ENCODE data around the gene CRACDL.
"Not testable (repeated sequence)": the region's sequence is repeated elsewhere in the genome, so short reads cannot be mapped to it uniquely, and the experiment has no call there.

The CRACDL gene

DNA sequence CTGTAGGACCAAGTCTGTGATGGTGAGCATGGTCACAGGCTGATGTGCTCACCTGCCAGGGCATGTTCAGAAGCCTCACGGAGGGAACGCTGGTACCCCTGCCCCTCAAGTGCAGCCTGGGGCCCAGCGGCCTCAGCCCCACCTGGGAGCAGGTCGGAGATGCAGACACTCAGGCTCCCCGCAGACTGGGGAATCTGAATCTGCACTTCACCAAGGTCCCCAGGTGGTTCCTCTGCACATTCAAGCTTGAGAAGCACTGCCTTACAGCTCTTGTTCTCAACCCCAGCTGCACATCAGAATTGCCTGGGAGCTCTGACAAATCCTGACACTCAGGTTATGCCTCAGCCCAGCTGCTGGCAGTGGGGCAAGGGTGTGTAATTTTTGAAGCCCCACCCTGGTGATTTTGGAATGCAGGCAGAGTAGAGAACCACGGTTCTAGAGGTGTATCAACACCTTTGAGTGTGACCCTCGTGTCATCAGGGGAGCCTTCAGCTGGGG is 54.8 kb downstream of the CRACDL start:
- DNase-seq: no peak

DNA sequence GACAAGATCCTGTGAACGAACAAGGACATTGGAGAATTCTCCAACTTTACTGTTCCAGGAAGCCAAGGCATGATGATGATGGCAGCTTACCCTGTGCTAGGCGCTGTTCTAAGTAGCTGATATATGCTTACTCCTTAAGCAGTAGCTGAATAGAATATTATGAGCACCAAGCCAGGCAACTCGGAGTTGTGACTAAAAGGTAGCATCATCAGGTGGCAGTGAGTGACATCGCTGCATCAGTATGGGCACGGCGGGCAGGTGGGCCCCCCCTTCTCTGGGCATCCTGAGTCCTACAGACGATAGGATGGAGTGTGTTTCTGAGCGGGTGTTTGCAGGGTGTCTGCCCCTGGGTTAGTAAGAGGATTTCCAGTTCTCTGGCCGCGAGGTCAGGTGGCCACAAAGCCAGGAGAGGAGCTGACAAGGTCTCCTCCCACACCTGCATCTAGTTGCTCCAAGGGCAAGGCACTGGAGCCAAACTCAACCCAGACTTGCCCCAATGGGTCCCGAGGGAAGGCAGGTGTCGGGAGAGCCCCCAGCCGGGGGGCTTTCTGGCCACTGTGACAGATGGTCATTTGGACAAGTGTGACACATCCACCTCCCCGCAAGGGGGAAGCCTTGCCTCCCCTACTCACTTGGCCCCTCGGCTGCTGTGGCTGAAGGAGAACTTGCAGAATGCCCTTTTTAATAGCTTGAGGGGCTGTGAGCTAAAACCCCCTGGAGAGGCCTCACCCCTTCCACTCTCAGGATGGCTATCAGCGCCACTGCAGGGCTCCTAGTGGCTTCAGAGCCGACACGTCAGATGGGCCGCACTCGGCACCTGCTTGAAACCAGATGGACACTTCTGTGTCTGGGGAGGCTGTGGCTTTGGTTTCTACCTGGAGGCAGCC is 55.5 kb downstream of the CRACDL start:
- DNase-seq: no peak

DNA sequence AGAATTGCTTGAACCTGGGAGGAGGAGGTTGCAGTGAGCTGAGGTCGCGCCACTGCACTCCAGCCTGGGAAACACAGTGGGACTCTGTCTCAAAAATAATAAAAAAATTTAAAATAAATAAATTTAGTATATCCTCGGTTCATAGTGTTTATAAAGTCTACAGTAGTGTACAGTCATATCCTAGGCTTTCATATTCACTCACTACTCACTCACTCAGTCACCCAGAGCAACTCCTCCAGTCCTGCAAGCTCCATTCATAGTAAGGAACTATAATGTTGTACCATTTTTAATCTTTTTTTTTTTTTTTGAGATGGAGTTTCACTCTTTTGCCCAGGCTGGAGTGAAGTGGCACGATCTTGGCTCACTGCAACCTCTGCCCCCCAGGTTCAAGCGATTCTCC is 58.4 kb downstream of the CRACDL start:
- not testable (repeated sequence) for DNase-seq

DNA sequence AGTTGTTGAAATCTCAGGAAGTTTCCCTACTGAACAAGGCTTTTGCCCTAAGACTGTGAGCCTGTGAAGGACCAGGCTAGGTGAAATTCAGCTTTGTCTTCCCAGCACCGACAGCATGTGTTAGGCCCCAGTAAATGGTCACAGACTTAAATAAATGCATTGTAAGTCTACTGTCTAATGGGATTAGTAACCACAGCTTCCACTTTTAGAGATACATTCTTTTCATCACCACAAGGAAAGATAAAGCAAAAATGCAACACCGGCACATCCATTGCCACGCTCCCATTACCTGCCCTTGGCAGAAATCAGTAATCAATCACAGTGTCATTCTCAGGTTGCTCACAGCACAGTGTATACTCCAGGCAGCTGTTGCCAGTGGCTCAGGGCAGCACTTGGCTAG is 59.3 kb downstream of the CRACDL start:
- no peak for DNase-seq

DNA sequence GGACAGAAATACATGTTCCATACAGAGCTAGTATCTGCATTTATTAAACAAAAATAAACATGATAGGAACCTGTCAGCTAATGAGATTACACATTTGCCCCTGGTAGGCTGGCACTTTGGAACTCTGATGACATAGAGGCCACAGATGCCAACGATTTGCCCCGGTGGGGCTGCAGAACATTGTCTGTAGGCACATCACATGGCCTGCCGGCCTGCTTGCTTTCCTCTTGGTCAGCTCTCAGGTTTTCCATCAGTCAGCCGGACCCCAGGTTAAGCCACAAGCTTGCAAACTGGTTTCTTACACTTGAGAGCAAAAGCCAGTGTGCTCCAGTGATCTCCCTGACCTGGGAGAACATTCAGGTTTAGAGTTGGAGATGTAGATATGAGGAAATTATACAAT is 60.3 kb downstream of the CRACDL start:
- DNase-seq: no peak

DNA sequence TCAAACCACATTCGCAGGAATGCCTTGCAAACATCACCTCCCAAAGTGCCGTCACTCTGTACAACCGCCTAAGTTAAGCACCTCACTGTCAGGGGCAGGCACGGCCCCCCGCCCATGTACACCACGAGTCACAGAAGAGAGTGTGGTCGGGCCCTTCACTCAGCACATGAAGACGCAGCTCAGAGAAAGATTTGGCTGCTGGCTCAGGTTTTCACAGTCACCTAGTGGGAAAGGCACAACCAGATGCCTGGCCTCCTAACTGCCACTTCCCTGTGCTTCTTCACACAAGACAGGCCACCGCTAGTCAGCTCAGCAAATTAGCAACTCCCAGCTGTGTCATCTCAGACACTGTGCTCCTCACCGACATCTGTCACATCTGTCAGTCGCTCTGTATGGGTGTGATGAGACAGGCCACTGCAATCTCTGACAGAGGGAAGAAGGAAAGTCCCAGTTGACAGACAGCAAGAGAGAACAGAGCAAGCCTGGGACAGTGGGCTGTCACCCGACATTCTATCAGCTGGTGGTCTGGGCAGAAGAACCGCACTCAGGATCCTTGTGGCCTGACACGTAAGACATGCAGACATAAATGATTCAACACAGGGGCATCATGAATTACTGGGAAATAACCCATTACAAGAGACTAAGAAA is 60.8 kb downstream of the CRACDL start:
- no peak for DNase-seq

DNA sequence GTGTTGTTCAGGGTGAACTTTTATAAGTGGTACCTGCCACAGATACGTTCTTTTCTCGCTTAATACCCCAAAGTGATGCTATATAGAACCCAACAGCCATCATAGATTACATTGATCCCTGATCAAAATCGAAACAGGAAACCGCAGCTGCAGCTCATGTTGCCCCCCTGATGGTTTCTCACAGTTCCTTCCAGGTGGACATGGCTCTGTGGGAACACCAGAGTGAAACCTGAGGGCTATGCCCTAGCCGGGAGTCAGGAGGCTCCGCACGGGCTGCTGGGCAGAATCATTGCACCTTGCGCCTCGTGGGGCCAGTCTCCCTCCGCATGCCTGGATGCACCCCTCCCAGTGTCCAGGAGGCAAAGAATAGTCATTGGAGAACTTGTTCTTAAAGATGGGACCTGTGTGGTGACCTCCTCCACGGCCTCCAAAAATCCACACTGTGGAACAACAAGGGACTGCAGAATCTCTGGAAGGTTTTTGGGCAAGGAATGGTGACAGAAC is 61.8 kb downstream of the CRACDL start:
- no peak for DNase-seq

DNA sequence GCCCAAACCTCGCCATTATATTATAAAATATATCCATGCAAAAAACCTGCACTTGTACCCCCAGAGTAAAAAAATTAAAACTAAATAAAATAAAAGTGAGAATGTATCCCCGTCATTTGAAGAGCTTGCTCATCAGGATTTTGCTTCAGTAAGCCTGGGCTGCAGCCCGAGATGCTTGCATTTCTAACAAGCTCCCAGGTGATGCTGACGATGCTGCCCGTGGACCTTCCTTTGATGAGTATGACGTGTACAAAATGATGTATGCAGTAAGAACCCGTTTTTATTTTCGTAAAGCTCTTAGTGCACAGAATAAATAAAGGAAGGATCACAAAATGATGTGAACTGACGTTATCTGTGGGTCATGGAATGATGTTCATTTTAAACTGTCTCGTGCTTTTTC is 63.5 kb downstream of the CRACDL start:
- DNase-seq: no peak

DNA sequence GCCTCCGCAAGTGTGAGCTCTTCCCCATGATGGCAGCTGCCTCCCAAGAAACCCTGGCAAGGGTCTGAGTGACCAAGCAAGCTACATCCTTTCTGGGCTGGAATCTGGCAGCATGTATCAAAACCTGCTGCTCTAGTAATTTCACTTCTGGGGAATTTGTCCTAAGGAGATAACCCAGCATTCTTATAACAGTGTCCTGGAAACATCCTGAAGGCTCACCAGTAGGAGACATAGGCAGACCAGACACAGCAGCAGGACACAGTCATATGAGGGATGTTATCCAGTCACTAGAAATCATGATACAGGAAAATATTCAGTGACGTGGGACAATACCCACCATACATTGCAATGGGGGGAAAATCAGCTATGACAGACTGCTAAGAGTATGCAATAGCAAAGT is 64.5 kb downstream of the CRACDL start:
- DNase-seq: no peak

DNA sequence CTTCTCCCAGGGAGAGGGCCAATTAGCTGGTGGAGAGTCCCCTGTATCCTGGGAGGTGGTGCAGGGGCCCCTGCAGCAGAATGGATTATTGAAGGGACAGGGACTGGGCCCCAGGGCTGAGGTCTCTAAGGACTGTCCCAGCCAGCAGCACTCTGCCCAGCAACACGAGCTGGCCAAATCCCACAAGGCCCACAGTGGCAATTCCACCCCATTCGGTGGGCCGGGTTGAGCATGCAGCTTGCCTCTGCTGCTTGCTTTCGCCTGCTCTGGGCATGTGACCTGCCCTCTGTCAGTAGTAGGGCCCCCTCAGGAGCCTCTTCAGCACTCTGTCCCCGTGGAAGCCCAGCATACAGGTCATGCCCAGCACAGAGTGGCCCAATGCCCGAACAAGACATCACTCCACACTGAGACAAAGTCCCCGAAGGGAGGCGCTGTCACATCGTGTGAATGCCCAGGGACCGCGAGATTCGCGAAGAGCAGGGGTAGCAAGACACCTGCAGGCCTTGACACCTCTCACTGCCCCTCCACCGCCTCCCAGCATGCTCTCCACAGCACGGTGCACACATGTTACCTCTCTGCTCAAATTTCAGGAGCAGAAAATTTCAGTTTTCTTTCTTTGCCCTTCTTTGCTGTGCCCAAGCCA is 65.4 kb downstream of the CRACDL start:
- DNase-seq: no peak

DNA sequence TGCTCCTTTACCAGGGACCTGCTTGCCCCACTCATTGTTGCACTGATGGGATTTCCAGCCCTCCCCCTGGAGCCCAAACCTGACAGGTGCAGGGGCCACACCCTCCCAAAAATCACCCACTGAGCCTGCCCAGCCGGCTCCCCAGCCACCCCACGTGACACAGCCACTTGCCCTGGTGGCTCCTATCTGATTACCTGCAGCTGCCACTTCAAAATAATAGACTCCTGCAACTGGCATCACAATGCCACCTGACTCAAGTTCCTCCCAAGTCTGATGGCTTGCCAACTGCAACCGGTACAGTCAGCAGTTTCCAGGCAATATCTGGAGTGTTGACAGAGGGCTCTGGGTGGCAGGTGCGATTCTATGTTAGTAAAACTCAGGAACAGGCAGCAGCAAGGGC is 66.2 kb downstream of the CRACDL start:
- DNase-seq: no peak

DNA sequence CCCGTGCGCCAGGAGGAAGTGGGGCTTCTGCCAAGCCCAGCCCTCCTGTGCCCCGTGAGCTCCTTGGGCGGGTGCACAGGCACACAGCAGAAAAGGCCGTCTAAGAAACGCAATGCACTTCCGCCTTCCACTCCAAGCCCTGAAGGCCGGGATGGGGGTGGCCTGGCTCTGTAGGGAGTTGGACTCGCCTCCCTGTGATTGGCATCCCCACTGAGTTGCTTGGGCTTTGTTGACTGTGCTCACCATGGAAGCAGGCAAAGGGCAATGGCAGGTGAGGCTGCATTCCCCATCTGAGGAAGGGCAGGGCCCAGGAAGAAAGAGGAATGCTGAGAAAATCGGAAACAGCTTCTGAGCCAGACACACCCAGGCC is 66.8 kb downstream of the CRACDL start:
- DNase-seq: no peak

DNA sequence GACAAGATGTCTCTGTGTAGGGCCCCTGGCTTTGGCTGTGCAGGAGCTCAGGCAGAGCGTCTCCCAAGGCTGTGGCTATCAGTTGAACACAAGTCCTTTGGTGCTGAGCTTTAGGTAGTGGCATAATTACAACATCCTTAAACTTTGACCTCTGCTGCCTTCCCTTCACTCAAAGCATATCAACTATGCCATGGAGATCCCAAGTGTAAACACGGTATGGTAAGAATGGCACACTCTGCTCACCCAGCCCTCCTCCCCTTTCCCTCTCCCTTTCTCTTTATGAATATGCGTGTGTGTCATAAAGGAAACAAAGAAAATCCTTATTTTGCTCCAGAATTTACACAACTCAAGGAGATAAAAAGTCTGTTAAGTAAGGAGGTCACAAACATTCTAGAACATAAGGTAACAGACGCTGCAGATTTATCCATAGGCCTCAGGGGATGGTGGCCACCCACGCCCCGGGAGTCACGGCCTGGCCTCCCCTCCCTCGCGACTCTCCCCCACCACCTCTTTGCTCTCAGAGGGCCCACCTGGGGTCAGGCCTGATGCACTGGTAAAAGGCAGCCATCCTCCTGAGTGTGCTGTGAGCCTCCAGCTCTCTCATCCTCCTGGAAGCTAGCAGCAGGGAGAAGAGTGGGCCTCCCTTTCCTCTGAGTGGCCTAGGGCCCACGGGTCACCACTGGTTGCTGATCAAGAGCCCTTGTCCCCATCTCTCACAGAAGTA is 67.3 kb downstream of the CRACDL start:
- DNase-seq: no peak

DNA sequence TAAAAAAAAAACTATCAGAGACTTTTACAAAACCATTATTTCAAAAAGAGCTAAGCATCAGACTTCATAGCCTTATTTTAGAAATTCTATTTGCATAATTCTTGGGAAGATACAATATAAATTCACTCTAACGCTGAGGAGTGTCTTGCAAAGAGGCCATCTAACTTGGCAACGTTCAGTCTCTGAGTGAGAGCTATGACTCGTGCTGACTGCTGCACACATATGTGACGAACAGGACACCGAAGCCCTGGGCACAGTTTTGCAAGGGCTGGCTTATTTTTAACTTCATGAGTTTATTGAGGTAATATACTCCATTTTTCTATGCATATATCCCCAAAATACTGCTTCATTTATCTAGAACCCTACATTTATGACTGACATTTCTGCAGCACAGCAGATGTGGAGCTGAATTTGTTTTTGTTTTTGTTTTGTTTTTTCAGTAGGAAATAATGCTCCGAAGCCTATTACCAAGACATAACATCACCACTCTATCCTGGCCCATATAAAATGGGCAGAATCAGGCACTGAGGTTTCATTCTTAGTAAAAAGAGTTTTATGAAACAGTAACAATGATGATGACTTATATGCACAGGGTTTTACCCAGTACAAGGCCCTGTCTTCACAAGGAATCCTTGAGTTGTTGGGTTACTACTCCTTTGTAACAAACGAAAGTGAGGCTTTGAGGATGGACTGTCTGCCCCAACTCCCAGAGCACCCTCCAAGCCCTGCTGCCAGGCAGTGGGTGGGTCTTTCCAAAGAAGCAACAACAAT is 68.3 kb downstream of the CRACDL start:
- peak; percentile 28 for DNase-seq

DNA sequence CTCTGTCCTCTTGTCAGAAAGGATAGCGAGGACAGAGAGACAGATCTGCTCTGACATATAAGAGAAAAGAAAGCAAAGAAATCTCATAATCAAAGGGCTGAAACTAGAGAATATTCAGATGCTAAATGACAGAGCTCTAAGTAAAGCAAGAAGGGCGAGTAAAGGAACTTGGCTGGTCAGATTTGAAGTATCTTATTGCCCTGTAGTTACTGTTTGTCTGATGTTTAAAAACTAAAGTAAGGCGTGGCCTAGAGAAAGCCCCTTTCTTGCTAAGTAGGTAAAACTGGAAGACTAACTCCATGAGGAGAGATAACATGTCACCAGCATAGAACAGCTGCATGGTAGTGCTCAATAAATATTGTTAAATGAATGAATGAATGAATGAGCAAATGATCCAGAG is 70.0 kb downstream of the CRACDL start:
- no peak for DNase-seq

DNA sequence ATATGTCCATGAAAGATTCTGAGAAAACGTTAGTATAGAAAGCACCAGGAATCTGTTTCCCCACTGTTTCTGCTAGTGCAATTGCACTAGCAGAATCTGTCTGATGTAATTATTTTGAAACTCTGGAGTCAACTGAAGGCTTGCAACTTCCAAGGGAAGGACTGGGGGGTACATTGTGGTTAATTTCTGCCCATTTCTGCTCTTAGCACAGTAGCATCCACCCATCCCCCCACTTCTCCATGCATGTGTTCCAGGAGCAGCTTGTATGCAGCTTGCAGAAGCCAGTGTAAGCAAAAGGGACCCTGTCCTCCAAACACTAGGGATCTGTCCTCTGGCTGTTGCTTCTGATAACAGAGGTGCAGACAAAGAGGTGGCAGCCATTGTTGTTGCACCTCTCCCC is 74.4 kb downstream of the CRACDL start:
- no peak for DNase-seq

DNA sequence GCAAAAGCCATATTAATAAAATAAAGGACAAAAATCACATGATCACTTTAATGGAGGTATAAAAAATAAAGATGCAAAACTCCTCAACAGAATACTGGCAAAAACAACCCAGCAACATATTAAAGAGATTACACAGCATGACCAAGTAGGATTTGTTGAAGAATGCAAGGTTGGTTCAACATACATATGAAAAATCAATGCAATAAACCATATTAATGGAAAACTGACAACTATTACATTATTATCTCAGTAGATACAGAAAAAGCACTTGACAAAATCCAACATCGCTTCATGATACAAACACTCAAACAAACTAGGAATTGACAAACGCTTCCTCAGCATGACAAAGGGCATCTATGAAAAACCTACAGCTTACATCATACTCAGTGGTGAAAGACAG is 76.7 kb downstream of the CRACDL start:
- no peak for DNase-seq

DNA sequence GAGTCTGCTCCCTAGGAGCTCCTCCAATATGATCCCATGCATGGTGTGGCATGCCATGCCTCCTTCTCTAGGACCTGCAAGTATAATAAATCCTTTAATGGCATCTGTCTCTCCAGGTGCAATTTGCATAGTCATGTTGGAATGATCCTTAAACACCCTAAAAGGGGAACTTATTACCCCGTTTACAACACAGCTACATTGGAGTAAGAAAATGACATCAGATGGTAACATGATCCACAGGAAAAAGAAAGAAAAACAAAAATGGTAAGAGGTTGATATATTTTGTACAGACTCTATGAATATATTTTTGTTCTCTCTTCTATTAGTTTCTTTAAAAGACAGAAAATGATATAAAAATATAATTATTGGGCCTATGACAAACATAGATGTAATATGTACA is 79.0 kb downstream of the CRACDL start:
- no peak for DNase-seq

DNA sequence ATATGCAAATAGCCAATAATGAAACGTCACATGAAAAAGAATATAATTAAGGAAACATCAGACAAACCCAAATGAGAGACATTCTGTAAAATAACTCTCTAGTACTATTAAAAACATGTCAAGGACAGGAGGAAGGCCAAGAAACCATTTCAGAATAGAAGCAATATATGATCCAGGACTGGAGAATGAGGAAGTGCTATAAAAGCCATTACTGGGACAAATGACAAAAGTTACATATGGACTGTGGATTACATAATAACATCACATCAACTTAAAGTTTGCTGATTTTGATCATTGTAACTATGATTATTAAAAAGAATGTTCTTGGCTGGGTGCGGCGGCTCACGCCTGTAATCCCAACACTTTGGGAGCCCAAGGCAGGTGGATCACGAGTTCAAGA is 81.3 kb downstream of the CRACDL start:
- no peak for DNase-seq

DNA sequence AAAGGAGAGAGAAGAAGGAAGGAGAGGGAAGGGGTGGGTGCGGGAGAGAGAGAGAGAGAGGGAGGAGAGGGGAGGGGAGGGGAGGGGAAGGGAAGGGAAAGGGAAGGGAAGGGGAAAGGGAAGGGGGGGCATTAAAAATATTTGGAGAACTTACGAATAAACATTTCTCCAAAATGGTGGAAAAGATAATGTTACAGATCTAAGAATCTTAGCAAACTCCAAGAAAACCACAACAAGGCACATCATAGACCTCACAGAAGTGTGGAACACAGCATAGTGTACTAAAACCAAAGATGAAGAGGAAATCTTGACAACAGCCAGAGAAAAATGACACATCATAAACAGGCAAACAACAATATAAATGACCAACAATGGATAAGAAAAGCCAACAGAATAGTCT is 83.1 kb downstream of the CRACDL start:
- DNase-seq: no peak

DNA sequence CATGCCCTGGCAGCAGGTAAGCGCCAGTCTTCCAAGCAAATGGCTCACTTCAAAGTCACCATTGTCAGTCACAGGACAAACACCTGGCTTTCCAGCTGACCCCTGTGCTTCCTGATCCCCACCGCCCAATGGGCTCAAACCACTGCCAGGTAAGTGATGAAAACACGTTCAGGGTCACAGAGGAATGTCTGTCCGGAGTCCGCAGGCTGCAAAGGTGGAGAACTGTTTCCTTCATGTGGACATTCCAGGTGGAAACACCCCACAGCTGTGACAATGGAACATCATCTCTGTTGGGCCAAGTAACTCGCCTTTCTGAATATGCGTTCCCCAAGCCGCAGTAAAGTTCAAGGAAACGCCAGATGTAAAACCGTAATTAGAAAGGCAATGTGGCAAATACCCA is 86.0 kb downstream of the CRACDL start:
- DNase-seq: no peak

DNA sequence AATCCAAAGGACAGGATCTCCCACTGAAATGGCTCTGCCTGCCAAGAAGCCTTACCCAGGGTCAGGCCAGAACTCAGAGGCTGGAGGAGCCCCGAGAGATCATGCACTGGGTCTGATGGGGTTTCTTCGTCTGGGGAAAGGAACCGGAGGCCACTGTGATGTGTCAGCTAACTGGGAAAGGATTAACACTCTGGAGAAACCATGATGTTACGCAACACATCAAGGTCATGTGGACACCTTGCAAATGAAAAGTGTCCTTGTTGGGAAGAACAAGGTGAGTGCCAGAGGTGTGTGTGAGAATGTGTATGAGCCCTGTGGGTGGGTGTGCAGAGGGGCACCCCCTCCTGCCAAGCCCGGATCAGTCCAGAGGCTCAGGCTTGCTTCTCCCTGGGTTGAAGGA is 86.9 kb downstream of the CRACDL start:
- no peak for DNase-seq
